ENCODE measurements around the gene PCDH9.
"Not testable (repeated sequence)": the region's sequence is repeated elsewhere in the genome, so short reads cannot be mapped to it uniquely, and the experiment has no call there.

Gene PCDH9

DNA sequence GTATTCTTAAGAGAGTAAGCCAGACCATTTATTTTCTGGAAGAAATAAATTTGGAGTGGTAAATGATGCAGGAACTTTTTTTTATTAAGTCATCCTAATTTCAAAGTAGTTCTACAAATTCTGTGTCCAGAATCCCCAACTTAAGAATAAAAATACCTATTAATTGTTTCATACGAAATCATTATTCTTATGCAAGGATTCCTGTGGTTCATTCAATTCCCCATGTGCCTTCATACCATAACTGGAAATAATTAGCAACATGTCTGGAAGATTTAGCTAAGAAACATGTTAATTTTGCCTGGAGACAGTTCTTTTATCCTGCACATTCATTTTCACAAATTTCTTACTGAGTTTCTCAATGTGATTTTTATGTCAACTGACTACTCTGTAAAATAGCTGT is 408.6 kb downstream of the PCDH9 start:
- no peak for DNase-seq

GRCh38 chr13:66811455-66811854 is 418.7 kb downstream of the PCDH9 start:
- no peak for DNase-seq

- no peak for DNase-seq
Observed at GRCh38 chr13:66809485-66809884, 420.7 kb downstream of the PCDH9 start.

GRCh38 chr13:66807251-66807650 is 422.9 kb downstream of the PCDH9 start:
- no peak for DNase-seq

DNA sequence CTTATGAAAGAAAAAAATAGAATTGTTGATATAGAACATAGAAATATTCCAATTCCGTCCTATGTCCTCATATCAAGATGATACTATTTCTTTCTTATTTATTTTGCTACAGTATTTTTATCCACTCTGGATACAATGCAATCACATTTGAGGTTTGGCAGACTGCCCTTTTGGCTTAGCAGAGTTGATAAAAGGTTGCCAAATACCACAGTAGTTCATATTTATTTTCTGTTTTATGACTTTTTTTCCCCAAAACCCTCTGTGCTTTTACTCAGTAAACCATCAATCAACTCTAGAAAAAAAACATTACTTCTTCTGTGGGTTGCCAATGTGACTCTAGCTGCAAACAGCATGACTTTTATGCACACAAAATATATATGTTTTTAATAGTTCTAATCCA is 424.5 kb downstream of the PCDH9 start:
- DNase-seq, result no peak

DNA sequence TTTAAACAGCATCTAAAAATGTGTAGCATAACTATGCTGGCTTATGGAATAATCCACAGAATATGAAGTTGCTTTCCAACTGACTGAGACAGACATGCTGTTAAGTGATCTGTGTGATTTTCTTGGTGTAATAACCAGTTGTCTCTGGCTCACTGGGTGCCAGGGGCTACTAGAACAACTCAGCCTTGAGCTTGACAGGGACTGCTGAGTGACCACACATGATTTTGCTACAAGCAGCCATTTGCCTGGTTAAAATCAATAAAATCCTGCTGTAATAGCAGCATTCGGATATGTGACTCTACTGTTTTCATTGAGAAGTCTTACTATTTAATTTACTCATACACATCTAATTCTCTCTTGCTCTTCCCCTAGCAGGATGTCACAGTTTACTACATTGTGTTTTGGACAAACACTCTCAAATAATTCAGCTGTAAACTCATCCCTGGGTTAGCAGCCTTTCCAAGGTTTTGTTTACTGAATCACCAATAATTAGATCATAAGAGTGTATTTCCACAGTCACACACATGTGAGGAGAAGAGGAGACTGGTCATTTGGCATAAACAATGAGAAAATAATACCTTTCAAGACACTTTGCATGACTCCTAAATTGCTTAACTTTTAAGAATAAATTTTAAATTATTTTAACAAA is 426.2 kb downstream of the PCDH9 start:
- DNase-seq, result no peak

DNA sequence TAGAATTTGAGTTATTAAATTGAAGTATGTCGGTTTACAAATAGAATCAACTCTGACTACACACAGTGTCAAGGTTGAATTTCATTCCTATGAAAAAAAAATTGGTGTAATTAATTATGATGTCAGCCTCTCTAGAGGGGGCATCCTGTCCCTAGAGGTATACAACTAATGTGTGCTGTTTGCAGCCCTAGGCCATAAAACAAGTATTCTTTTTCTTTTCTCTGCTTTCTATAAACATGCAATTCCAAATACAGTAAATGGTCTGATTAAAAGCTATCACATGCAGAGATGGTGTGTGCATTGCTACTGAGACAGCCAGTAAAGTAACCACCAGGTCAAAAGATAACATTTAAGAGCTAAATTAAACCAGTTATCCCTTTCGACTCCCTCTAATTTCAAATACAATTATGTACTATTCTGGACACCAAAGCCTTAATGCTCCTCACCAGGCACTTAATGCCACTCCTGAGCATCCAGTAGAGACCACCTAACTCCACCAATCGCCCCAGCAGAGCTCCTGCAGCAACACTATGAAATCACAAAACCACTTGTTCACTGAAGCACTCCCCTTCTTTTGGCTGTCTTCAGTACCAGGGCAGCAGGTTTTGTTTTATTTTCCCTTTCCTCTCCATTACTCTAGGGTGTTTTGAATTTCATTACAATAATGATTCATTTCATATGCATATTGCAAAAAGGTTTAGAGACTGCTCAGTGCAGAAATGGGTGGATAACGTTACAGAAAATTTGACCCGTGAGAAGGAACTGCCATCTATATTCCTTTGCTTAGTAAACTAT is 426.9 kb downstream of the PCDH9 start:
- no peak for DNase-seq

DNA sequence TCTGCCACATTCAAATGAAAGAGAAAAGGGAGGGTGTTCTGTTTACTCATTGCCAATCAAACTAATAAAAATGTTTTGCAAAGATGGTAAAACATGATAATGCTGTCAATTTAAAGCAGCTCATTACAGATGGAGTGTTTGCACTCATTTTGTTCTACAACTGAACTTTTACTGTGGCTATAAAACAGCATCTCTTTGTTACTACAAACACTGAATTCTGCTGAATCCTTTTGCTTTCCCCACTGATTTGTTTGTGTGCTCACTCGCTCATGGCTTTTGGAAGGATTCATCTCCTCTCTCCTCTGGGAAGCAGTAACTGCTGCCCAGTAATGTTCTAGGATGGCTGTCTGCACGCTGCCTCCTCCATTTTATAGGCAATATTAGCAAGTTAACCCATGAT is 434.5 kb downstream of the PCDH9 start:
- DNase-seq, result no peak

GRCh38 chr13:66794340-66795031 is 435.6 kb downstream of the PCDH9 start:
- no peak for DNase-seq

- DNase-seq, result no peak
Observed at GRCh38 chr13:66790861-66791260, 439.3 kb downstream of the PCDH9 start.

DNA sequence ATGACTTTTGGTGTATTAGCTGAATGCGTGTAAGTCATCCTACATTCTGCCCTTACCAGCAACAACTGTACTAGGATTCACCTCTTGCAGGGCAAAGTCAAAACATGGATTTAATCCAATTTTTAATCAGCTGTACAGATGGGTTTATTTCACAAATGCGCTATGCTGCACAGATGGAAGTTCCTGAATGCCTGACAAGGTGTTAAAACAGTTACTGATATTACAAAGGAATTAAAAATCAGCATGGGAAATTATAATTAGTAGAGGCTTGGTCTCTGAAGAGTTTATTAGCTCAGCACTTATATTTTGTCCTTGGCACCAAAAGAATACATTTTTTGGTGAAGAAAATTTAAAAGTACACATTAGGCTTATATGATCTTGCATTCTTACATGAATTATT is 448.9 kb downstream of the PCDH9 start:
- DNase-seq, result no peak

DNA sequence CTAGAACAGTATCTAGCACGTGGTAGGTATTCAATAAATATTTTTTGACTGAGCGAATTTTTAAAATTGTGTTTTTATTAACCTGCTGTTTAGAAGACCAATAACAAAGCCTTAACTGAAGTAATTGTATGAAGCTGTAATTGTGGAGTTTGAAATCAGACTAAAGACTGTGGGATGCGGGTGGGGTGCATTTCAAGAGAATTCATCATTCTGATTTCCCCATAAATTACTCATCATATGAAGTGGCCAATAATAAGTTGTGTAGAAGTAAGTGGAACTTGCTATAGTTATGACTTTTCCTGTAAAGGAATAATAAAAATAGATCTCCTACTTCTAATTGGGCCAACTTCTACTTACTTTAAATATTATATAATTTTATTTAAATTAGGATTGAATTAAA is 449.3 kb downstream of the PCDH9 start:
- no peak for DNase-seq

DNA sequence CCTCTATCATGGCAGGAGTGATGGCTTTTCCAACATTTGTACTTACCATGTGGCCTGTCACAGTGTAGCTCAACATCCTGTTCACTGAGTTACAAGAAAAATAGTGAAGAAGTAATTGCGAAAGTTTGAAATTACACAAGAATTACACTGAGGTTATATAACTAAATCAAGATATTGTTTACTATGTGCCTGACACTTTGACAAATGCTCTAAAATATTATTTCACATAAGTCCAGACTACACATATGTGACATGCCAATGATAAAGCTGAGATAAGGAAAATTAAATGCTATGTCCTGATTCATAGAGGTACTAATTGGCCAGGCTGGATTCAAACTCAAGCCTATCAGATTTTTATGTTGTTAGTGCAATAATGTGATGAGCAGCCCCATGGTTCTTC is 451.7 kb downstream of the PCDH9 start:
- DNase-seq, result no peak

GRCh38 chr13:66775196-66775595 is 454.9 kb downstream of the PCDH9 start:
- no peak for DNase-seq

DNA sequence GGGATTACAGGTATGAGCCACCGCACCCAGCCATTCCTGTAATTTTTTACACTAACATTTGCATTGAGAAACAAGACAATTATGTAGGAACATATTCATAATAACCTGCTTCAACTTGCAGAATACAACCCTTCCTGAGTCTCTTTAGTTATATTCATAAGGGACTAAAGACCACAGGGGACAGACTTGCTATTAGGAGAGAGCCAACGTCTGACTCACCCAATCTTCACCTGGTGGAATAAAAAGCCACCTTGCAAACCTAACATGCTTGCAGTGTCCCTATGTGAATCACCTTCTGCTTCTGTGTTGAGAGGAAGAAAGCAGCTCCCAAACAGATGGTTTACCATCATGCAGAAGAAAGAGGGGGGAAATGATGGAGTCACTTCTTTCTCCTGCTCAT is 456.1 kb downstream of the PCDH9 start:
- no peak for DNase-seq

GRCh38 chr13:66765559-66765958 is 464.6 kb downstream of the PCDH9 start:
- no peak for DNase-seq

GRCh38 chr13:66760678-66761077 is 469.5 kb downstream of the PCDH9 start:
- not testable (repeated sequence) for DNase-seq

- no peak for DNase-seq
Observed at GRCh38 chr13:66759919-66760318, 470.2 kb downstream of the PCDH9 start.

- no peak for DNase-seq
Observed at GRCh38 chr13:66751691-66752090, 478.4 kb downstream of the PCDH9 start.

DNA sequence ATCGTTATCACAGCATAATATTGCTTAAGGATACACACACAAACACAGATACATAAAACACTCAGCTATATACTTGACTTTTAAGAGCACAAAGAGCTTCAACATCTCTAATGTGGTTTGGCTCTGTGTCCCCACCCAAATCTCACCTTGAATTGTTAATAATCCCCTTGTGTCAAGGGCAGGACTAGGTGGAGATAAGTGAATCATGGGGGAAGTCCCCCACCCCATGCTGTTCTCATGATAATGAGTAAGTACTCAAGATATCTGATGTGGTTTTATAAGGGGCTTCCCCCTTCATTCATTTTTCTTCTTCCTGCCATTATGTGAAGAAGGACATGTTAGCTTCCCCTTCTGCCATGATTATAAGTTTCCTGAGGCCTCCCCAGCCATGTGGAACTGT is 481.4 kb downstream of the PCDH9 start:
- no peak for DNase-seq

DNA sequence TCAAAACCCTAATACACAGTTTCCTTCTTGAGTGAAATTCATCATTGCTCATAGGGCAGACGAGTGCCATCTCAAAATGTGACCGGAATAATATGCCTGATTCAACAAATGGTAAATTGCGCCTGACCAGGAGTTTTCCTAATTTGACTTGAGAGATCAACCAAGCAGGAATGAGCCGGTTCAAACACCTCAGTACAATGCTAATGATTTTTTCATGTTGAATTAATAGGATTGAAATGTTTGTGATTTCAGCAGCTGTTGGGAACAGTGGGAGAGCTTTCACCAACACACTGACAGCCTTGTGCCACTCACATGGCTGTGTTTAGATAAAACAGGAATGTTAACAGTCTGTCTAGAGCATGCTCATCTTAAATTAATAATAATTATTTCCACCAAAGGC is 484.8 kb downstream of the PCDH9 start:
- DNase-seq, result no peak

DNA sequence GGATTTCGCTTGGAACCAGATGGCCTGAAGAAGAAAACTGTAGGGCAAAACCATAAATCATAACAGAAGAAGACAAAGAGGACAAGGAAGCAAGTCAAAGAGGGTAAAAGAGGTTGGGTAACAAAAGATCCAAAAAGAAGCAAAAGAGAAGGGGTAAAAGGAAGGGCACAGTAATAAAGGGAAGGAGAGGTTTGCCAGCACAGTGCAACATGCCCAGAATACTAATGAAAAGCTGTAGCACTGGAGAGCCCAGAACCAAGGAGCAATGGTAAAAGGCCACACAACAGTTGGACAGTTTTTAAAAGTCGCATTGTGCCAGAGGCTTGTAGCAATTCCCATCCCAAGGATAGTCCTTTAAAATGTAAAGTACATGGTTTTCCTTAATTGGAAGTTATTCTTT is 506.6 kb downstream of the PCDH9 start:
- DNase-seq, result no peak

- no peak for DNase-seq
Observed at GRCh38 chr13:66716538-66716937, 513.6 kb downstream of the PCDH9 start.

- DNase-seq, result no peak
Observed at GRCh38 chr13:66714795-66715194, 515.3 kb downstream of the PCDH9 start.

Measured in stimulated activated naive CD4-positive, alpha-beta T cell (primary cell).